Measurements from ENCODE around the gene PTCH2. TPM values are rescaled to one million over a fixed set of nuclear protein-coding genes. Genes with fewer than 3 reads are reported as not detected.

The PTCH2 gene
- total RNA-seq, 1 experiment from 2014 or later, result 0.79 TPM

DNA sequence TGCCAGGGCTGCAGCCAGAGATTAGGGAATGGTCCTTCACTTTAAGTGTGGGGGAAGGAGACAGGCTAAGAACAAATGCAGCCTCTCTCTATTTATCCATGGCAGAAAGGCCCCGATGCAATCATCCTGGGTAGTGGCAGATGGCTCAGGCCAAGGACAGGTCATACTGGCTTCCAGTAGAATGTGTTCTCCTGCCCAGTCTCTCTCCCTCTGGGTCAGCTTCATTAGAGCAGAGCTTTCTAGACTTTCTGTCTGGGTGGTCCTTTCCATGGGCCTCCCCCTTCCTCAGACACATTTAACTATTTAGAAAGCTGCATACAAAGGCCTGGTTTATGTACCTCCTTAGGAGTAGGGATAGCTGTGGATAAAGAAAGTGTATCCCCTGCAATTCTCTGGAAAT, 4.8 kb upstream of the PTCH2 start:
- H3K27me3 Mint-ChIP-seq (ENCODE audit: low read depth), result no peaks in the 10 kb centered on the region; the same call in 1 of the 2 replicates
- WGBS (ENCODE audit: extremely low coverage, insufficient read length, low lambda C conversion rate), result no CpG with 5 or more reads among the region's 1 CpG
- no peak overlapping the region for H3K4ac ChIP-seq (ENCODE audit: low read depth, low read length)
- no peak overlapping the region for H4K5ac ChIP-seq (ENCODE audit: insufficient read length, low read depth, low read length)
- H3K14ac ChIP-seq (ENCODE audit: insufficient read depth, low read length), result no peak overlapping the region
- TF ChIP-seq, protein P1, sequence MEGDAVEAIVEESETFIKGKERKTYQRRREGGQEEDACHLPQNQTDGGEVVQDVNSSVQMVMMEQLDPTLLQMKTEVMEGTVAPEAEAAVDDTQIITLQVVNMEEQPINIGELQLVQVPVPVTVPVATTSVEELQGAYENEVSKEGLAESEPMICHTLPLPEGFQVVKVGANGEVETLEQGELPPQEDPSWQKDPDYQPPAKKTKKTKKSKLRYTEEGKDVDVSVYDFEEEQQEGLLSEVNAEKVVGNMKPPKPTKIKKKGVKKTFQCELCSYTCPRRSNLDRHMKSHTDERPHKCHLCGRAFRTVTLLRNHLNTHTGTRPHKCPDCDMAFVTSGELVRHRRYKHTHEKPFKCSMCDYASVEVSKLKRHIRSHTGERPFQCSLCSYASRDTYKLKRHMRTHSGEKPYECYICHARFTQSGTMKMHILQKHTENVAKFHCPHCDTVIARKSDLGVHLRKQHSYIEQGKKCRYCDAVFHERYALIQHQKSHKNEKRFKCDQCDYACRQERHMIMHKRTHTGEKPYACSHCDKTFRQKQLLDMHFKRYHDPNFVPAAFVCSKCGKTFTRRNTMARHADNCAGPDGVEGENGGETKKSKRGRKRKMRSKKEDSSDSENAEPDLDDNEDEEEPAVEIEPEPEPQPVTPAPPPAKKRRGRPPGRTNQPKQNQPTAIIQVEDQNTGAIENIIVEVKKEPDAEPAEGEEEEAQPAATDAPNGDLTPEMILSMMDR (conservative IDR thresholded peaks at IDR 0.05), result no peak
- peaks cover 7 to 14% of the 10 kb centered on the region in 2 experiments; a peak in 3 of 4 replicates for H3K4me1 Mint-ChIP-seq
- H3K23me2 ChIP-seq (ENCODE audit: insufficient read length, low read depth, low read length, poor library complexity, severe bottlenecking), result peaks cover 6% of the 10 kb centered on the region
- H2BK5ac ChIP-seq (ENCODE audit: insufficient read length, low read length), result no peak overlapping the region
- no peak overlapping the region for H3K18ac ChIP-seq (ENCODE audit: insufficient read length, low read depth, low read length)
- no peaks in the 10 kb centered on the region for H3K79me1 ChIP-seq (ENCODE audit: insufficient read depth, low read depth, low read length, poor library complexity, severe bottlenecking)
- H3K9ac ChIP-seq (ENCODE audit: extremely low read depth, insufficient read length, low read length), result no peak overlapping the region
- H2BK120ac ChIP-seq (ENCODE audit: low read depth, low read length, poor library complexity, severe bottlenecking), result no peak overlapping the region
- no peak overlapping the region for H2BK20ac ChIP-seq (ENCODE audit: low read depth, low read length, poor library complexity, severe bottlenecking)
- no peak overlapping the region for H3K27ac ChIP-seq (ENCODE audit: insufficient read length, low read depth, low read length)
- H3K4me2 ChIP-seq (ENCODE audit: insufficient read depth, insufficient read length, low read length), result no peak overlapping the region
- no peak overlapping the region for H3T11ph ChIP-seq (ENCODE audit: low read length)
- no peaks in the 10 kb centered on the region for H3K9me3 ChIP-seq (ENCODE audit: control insufficient read depth, low read depth, low read length)
- H3K36me3 Mint-ChIP-seq (ENCODE audit: insufficient read depth in 1 of 3, low read depth in 3 of 3), result no peaks in the 10 kb centered on the region; a peak in 1 of 7 replicates
- H2AFZ ChIP-seq (ENCODE audit: low read length), result no peak overlapping the region
- no peak overlapping the region for H2AK5ac ChIP-seq (ENCODE audit: insufficient read length, low read length)
- no peak for DNase-seq
- H3K56ac ChIP-seq (ENCODE audit: insufficient read length, low read depth, low read length), result no peak overlapping the region
- no peak overlapping the region for H2BK12ac ChIP-seq (ENCODE audit: insufficient read length, low read depth, low read length)
- H3K4me1 ChIP-seq (ENCODE audit: insufficient read depth, low read length), result no peaks in the 10 kb centered on the region
- no peaks in the 10 kb centered on the region for H3K9me3 Mint-ChIP-seq
- no peak overlapping the region for H2BK15ac ChIP-seq (ENCODE audit: low read depth, low read length)
- no peak overlapping the region for H3K23ac ChIP-seq (ENCODE audit: insufficient read length, low read depth, low read length)
- no peaks in the 10 kb centered on the region for H3K27me3 ChIP-seq (ENCODE audit: insufficient read depth, low read length)
- no peak overlapping the region; a peak in 1 of 7 replicates for H3K27ac Mint-ChIP-seq
- H4K20me1 ChIP-seq (ENCODE audit: control insufficient read depth, insufficient read depth, insufficient read length), result no peaks in the 10 kb centered on the region
- H3K4me3 Mint-ChIP-seq, result no peak overlapping the region
- H4K91ac ChIP-seq (ENCODE audit: insufficient read length, low read depth, low read length), result no peak overlapping the region
- H4K8ac ChIP-seq (replicated peaks; ENCODE audit: insufficient read length, low read depth, low read length), result no peak overlapping the region
- H3K79me2 ChIP-seq (ENCODE audit: insufficient read depth, low read length), result no peaks in the 10 kb centered on the region
